ENCODE results near the gene GZMM. TPM values are rescaled to one million over a fixed set of nuclear protein-coding genes. Genes with fewer than 3 reads are reported as not detected.
A peak's percentile ranks its signal among the peaks of the same experiment; 100 is the strongest.

Gene GZMM
- total RNA-seq, 1 donor from 2014 or later: not detected

DNA sequence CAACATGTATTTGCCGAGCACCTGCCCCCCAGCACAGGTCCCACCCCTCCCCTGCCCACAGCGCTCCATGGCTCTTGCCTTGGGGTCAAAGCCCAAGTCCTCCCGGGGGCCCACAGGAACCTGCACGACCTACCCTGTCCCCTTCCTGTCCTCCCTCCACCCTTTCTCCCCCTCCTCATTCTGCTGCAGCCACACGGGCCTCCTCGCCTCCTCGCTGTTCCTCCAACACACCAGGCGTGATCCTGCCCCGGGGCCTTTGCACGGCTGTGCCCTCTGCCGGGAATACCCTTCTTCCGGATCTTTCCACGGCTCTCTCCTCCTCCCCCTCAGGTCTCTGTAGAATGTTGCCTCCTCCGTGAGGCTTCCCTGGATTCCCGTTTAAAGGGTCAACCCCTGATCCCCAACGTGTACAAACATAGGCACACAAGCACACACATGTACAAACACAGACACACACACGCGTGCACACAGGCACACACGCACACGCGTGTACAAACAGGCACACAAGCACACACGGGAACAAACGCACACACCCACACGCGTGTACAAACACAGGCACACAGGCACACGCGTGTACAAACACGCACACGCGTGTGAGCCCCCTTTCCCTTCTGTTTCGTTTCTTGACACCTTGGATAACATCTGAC is 44.8 kb upstream of the GZMM start:
- Histone ChIP-seq H3K27me3 (peaks cover 63% of the 10 kb centered on the region), H3K79me2 (ENCODE audit: low read depth) (no peaks in the 10 kb centered on the region), H3K36me3 (no peaks in the 10 kb centered on the region), H2AFZ (replicated peaks) (no peak overlapping the region), H3K4me1 (no peaks in the 10 kb centered on the region), H3F3A (ENCODE audit: low read depth) (peaks cover 20% of the 10 kb centered on the region), H3K9me3 (ENCODE audit: low read depth) (no peaks in the 10 kb centered on the region), H3K27ac (no peak overlapping the region), H3K4me3 (no peak overlapping the region), H3K9ac (no peak overlapping the region), H3K4me2 (no peak overlapping the region), H4K20me1 (ENCODE audit: low read depth) (peaks cover 18% of the 10 kb centered on the region)
- Mint-ChIP-seq H3K27ac (no peak overlapping the region), H3K4me1 (peaks cover 12% of the 10 kb centered on the region), H3K27me3 (ENCODE audit: insufficient read depth, low read depth) (peaks cover 27% of the 10 kb centered on the region), H3K36me3 (peaks cover 5% of the 10 kb centered on the region), H3K4me3 (peak overlapping the region; percentile 61), H3K9me3 (peaks cover 5% of the 10 kb centered on the region)
- TF ChIP-seq EZH2 (IDR thresholded peaks at IDR 0.05): no peak
- no peak for DNase-seq (ENCODE audit: low spot score)

DNA sequence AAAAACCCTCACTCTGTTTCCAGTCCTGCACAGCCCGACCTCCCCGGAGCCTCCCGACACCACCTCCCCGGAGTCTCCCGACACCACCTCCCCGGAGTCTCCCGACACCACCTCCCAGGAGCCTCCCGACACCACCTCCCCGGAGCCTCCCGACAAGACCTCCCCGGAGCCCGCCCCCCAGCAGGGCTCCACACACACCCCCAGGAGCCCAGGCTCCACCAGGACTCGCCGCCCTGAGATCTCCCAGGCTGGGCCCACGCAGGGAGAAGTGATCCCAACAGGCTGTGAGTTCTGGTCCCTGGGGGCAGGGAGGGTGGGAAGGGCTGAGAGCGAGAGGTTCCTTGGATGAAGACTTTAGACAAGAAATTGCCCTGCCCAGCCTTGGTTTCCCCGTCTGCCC is 42.2 kb upstream of the GZMM start:
- peaks cover 5% of the 10 kb centered on the region for H3K36me3 Mint-ChIP-seq
- no peak overlapping the region for H3K4me3 Mint-ChIP-seq
- Histone ChIP-seq H3K9me3 (ENCODE audit: low read depth) (no peaks in the 10 kb centered on the region), H3K36me3 (no peaks in the 10 kb centered on the region), H4K20me1 (ENCODE audit: low read depth) (peaks cover 7% of the 10 kb centered on the region), H3K4me1 (peaks cover 3% of the 10 kb centered on the region), H3F3A (ENCODE audit: low read depth) (peaks cover 14% of the 10 kb centered on the region), H3K4me3 (no peak overlapping the region), H2AFZ (replicated peaks) (no peak overlapping the region), H3K79me2 (ENCODE audit: low read depth) (no peaks in the 10 kb centered on the region), H3K27me3 (peaks cover 50% of the 10 kb centered on the region), H3K4me2 (no peak overlapping the region), H3K9ac (no peak overlapping the region), H3K27ac (no peak overlapping the region)
- H3K9me3 Mint-ChIP-seq: peaks cover 5% of the 10 kb centered on the region
- peaks cover 9% of the 10 kb centered on the region for H3K4me1 Mint-ChIP-seq
- no peak for DNase-seq (ENCODE audit: low spot score)
- H3K27ac Mint-ChIP-seq: no peak overlapping the region
- peaks cover 23% of the 10 kb centered on the region for H3K27me3 Mint-ChIP-seq (ENCODE audit: insufficient read depth, low read depth)
- TF ChIP-seq EZH2phosphoT487 (IDR thresholded peaks at IDR 0.05): no peak
- no peak for TF ChIP-seq EZH2 (IDR thresholded peaks at IDR 0.05)
- TF ChIP-seq, protein P1, sequence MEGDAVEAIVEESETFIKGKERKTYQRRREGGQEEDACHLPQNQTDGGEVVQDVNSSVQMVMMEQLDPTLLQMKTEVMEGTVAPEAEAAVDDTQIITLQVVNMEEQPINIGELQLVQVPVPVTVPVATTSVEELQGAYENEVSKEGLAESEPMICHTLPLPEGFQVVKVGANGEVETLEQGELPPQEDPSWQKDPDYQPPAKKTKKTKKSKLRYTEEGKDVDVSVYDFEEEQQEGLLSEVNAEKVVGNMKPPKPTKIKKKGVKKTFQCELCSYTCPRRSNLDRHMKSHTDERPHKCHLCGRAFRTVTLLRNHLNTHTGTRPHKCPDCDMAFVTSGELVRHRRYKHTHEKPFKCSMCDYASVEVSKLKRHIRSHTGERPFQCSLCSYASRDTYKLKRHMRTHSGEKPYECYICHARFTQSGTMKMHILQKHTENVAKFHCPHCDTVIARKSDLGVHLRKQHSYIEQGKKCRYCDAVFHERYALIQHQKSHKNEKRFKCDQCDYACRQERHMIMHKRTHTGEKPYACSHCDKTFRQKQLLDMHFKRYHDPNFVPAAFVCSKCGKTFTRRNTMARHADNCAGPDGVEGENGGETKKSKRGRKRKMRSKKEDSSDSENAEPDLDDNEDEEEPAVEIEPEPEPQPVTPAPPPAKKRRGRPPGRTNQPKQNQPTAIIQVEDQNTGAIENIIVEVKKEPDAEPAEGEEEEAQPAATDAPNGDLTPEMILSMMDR (IDR thresholded peaks at IDR 0.05): no peak

DNA sequence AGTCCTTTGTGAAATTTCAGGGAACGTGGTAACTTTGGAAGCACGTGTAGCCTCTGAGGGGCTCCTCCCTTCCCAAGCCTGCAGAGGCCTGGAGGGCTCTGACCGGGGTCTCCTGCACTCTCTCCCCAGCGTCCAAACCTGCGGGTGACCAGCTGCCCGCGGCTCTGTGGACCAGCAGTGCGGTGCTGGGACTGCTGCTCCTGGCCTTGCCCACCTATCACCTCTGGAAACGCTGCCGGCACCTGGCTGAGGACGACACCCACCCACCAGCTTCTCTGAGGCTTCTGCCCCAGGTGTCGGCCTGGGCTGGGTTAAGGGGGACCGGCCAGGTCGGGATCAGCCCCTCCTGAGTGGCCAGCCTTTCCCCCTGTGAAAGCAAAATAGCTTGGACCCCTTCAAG is 39.2 kb upstream of the GZMM start:
- TF ChIP-seq EZH2 (IDR thresholded peaks at IDR 0.05): no peak
- TF ChIP-seq, protein P1 (IDR thresholded peaks at IDR 0.05): no peak
- TF ChIP-seq EZH2phosphoT487 (IDR thresholded peaks at IDR 0.05): no peak
- Histone ChIP-seq H3K4me1 (peaks cover 3% of the 10 kb centered on the region), H3K4me2 (no peak overlapping the region), H3K79me2 (ENCODE audit: low read depth) (no peaks in the 10 kb centered on the region), H3K27me3 (peaks cover 20% of the 10 kb centered on the region), H3K4me3 (no peak overlapping the region), H3F3A (ENCODE audit: low read depth) (peaks cover 10% of the 10 kb centered on the region), H3K9me3 (ENCODE audit: low read depth) (no peaks in the 10 kb centered on the region), H2AFZ (replicated peaks) (no peak overlapping the region), H4K20me1 (ENCODE audit: low read depth) (no peaks in the 10 kb centered on the region), H3K27ac (no peak overlapping the region), H3K9ac (no peak overlapping the region), H3K36me3 (no peaks in the 10 kb centered on the region)
- no peak overlapping the region for H3K4me3 Mint-ChIP-seq
- no peak for DNase-seq (ENCODE audit: low spot score)
- H3K27ac Mint-ChIP-seq: no peak overlapping the region
- H3K4me1 Mint-ChIP-seq: peaks cover 18% of the 10 kb centered on the region
- peaks cover 16% of the 10 kb centered on the region for H3K27me3 Mint-ChIP-seq (ENCODE audit: insufficient read depth, low read depth)
- no peaks in the 10 kb centered on the region for H3K9me3 Mint-ChIP-seq
- peaks cover 8% of the 10 kb centered on the region for H3K36me3 Mint-ChIP-seq

Measured in neural progenitor cell (in vitro differentiated cells).